ENCODE data around the gene CPED1.

The CPED1 gene

GRCh38 chr7:121012170-121012874 lies 23.8 kb downstream of the CPED1 start:
- no peaks in the 10 kb centered on the region for H3K36me3 ChIP-seq (ENCODE audit: insufficient read depth, low read depth, low read length)
- H3K9me3 ChIP-seq (ENCODE audit: insufficient read depth, low read depth, low read length) = no peaks in the 10 kb centered on the region
- no peak overlapping the region for H3K4me3 ChIP-seq (ENCODE audit: low read length)
- H3K9ac ChIP-seq (ENCODE audit: low read depth, low read length) = no peak overlapping the region
- no peaks in the 10 kb centered on the region for H3K4me1 ChIP-seq (ENCODE audit: insufficient read depth, low read length)
- no peak overlapping the region for H3K27ac ChIP-seq (ENCODE audit: low read length)
- no peaks in the 10 kb centered on the region for H3K27me3 ChIP-seq (ENCODE audit: insufficient read depth, low read length)

GRCh38 chr7:121012919-121013318 lies 24.4 kb downstream of the CPED1 start:
- Histone ChIP-seq H3K9me3 (ENCODE audit: insufficient read depth, low read depth, low read length) (no peaks in the 10 kb centered on the region), H3K9ac (ENCODE audit: low read depth, low read length) (no peak overlapping the region), H3K27ac (ENCODE audit: low read length) (no peak overlapping the region), H3K36me3 (ENCODE audit: insufficient read depth, low read depth, low read length) (no peaks in the 10 kb centered on the region), H3K27me3 (ENCODE audit: insufficient read depth, low read length) (no peaks in the 10 kb centered on the region), H3K4me3 (ENCODE audit: low read length) (no peak overlapping the region), H3K4me1 (ENCODE audit: insufficient read depth, low read length) (no peaks in the 10 kb centered on the region)

DNA sequence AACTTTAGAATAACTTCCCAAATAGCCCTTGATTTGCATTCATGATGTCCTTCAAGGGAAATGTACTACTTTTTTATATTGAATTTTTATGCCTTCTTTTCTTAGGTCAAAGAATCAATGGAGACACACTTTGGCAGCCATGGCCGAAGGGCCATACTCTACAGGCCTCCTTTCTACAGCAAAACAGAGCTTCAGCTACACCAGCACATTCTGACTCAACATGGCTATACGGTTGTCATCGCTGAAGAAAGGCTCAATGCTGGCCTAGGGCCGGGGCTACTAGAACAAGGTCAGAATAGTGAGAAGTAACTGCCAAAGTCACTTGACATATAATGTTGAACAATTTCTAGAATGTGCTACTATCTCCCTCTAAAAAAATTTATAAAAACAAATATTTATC lies 27.0 kb downstream of the CPED1 start:
- no peaks in the 10 kb centered on the region for H3K4me1 ChIP-seq (ENCODE audit: insufficient read depth, low read length)
- H3K9ac ChIP-seq (ENCODE audit: low read depth, low read length) = no peak overlapping the region
- no peak overlapping the region for H3K27ac ChIP-seq (ENCODE audit: low read length)
- no peaks in the 10 kb centered on the region for H3K9me3 ChIP-seq (ENCODE audit: insufficient read depth, low read depth, low read length)
- no peak overlapping the region for H3K4me3 ChIP-seq (ENCODE audit: low read length)
- H3K27me3 ChIP-seq (ENCODE audit: insufficient read depth, low read length) = no peaks in the 10 kb centered on the region
- no peaks in the 10 kb centered on the region for H3K36me3 ChIP-seq (ENCODE audit: insufficient read depth, low read depth, low read length)

GRCh38 chr7:121016966-121017365 lies 28.5 kb downstream of the CPED1 start:
- Histone ChIP-seq H3K9me3 (ENCODE audit: insufficient read depth, low read depth, low read length) (no peaks in the 10 kb centered on the region), H3K9ac (ENCODE audit: low read depth, low read length) (no peak overlapping the region), H3K4me3 (ENCODE audit: low read length) (no peak overlapping the region), H3K27ac (ENCODE audit: low read length) (no peak overlapping the region), H3K36me3 (ENCODE audit: insufficient read depth, low read depth, low read length) (no peaks in the 10 kb centered on the region), H3K4me1 (ENCODE audit: insufficient read depth, low read length) (no peaks in the 10 kb centered on the region), H3K27me3 (ENCODE audit: insufficient read depth, low read length) (no peaks in the 10 kb centered on the region)

DNA sequence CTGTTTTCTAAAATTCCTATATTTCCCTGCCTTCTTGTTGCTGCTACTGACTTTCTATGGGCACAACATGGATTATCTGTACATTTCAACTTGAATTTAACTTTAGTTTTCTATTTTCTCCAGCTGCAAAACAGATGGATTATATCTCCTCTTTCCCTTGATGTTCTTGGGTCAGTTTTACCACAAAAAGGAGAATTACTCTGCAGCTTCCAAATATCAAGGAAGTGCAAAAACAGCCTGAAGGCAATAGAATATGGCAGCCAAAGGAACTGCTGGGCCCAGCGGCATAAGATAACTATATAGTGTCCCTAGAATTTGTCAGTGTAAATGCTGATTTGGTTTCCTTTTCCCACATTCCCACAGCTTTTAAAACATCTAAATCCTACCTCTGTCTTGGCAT lies 29.1 kb downstream of the CPED1 start:
- no peaks in the 10 kb centered on the region for H3K9me3 ChIP-seq (ENCODE audit: insufficient read depth, low read depth, low read length)
- H3K4me1 ChIP-seq (ENCODE audit: insufficient read depth, low read length) = no peaks in the 10 kb centered on the region
- H3K27ac ChIP-seq (ENCODE audit: low read length) = no peak overlapping the region
- no peaks in the 10 kb centered on the region for H3K27me3 ChIP-seq (ENCODE audit: insufficient read depth, low read length)
- no peak overlapping the region for H3K4me3 ChIP-seq (ENCODE audit: low read length)
- no peaks in the 10 kb centered on the region for H3K36me3 ChIP-seq (ENCODE audit: insufficient read depth, low read depth, low read length)
- H3K9ac ChIP-seq (ENCODE audit: low read depth, low read length) = no peak overlapping the region

DNA sequence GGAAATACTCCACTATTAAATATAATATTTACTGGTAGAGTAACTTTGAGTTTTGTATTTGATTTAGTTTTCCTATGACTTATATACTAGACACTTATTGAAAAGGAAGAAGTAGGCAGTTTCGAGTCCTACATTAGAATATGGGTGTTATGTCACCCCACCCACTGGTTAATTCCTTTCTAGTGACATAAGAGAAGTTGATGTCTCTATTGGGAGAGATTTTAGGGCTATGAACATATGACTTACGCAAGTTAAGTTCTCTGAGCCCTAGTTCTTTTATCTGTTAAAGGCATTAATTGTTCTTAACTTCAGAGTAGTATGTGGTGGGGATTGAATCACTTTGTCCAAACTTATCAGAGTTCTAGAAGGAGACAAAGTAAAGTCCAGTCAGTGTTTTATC lies 30.5 kb downstream of the CPED1 start:
- Histone ChIP-seq H3K4me3 (ENCODE audit: low read length) (no peak overlapping the region), H3K27me3 (ENCODE audit: insufficient read depth, low read length) (no peaks in the 10 kb centered on the region), H3K9me3 (ENCODE audit: insufficient read depth, low read depth, low read length) (no peaks in the 10 kb centered on the region), H3K4me1 (ENCODE audit: insufficient read depth, low read length) (no peaks in the 10 kb centered on the region), H3K9ac (ENCODE audit: low read depth, low read length) (no peak overlapping the region), H3K36me3 (ENCODE audit: insufficient read depth, low read depth, low read length) (no peaks in the 10 kb centered on the region), H3K27ac (ENCODE audit: low read length) (no peak overlapping the region)

DNA sequence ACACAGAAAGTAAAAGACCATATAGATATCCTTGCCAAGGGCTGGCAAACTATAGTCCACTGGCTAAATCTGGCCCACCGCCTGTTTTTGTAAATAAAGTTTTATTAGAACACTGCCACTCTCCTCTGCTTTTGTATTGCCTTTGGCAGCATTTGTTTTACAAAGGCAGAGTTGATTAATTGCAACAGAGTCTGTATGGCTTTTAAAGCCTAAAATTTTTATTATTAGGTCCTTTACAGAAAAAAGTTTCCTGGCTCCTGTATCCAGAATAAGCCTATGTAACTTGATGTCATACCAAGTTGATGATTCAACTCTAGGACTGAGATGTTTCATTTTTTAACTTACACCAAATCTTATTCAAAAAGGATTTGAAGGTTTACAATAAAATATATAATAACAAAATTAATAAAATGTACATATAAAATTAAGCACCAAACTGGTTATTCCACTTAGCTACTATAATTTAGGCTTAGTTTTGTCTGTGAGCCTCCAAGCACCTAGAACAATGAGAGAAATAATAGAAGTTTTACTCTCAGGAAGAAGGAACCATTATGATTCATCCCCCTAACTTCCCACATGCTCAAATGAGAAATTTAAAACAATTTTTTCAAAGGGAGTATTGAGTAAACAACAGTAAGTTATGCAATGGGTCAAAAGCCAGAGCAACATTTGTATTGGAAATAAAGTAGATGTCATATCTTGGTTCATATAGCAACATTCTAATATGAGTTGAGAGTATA lies 31.9 kb downstream of the CPED1 start:
- Histone ChIP-seq H3K27me3 (ENCODE audit: insufficient read depth, low read length) (no peaks in the 10 kb centered on the region), H3K9ac (ENCODE audit: low read depth, low read length) (no peak overlapping the region), H3K27ac (ENCODE audit: low read length) (no peak overlapping the region), H3K4me3 (ENCODE audit: low read length) (no peak overlapping the region), H3K4me1 (ENCODE audit: insufficient read depth, low read length) (no peaks in the 10 kb centered on the region), H3K36me3 (ENCODE audit: insufficient read depth, low read depth, low read length) (no peaks in the 10 kb centered on the region), H3K9me3 (ENCODE audit: insufficient read depth, low read depth, low read length) (no peaks in the 10 kb centered on the region)

DNA sequence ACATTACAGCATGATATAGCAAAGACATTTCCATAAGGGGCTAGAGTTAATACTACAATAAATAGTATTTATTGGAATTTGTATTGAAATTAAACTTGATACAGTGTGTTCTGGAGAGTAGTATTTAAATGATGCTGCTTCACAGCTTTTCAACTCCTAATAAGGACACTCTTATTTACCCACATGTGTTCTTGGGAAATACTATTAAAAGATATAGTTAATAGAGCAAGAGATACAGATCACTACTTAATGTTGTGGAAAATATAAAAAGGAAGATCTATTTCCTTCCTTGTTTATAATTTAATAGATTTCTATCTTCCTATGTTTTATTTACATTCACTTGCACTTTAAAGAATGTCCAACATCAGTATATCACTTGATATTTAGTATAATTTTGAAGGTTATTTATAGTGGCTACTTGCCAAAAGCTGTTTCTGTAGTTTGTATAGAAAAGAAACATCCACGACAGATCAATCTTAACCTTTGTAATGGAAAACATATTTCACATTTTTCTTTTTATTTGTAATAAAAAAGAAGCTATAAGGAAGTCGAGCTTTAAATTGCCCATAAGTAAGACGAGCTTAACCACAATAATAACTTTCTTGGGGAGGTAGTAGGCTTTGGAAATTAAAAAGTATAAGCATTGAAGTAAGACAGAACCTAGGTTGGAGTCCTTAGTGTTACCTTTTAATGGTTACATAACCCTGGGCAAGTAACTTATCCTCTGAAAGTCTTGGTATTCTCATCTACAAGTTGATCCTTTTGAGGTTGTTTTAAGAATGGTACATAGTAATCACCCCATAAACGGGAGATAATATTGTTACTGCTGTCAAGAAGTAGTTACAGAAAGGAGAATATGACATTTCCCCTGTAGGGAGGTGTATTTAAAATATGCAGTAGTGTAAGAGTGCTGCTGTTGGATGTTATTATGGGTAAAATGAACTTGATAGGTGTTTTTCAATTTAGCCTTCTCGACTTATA lies 32.8 kb downstream of the CPED1 start:
- Histone ChIP-seq H3K4me3 (ENCODE audit: low read length) (no peak overlapping the region), H3K4me1 (ENCODE audit: insufficient read depth, low read length) (no peaks in the 10 kb centered on the region), H3K9me3 (ENCODE audit: insufficient read depth, low read depth, low read length) (no peaks in the 10 kb centered on the region), H3K9ac (ENCODE audit: low read depth, low read length) (no peak overlapping the region), H3K27ac (ENCODE audit: low read length) (no peak overlapping the region), H3K27me3 (ENCODE audit: insufficient read depth, low read length) (no peaks in the 10 kb centered on the region), H3K36me3 (ENCODE audit: insufficient read depth, low read depth, low read length) (no peaks in the 10 kb centered on the region)

DNA sequence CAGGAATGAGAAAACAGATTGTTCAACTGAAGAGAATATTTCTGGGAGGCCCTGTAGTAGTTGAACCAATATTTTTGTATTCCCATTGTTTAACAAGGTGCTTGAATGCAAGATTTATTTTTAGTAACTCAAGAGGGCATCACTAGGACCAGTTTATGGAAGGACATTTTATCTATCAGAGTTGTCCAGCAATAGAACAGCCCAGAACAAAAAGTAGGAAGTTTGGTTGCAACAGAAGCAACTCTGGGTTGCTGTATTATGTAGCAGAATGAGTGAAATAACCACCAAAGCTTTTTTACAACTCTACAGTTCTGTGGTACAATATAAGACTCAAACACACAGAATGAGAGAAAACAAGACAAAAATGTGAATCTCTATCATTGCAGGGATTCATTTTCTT lies 34.7 kb downstream of the CPED1 start:
- Histone ChIP-seq H3K9me3 (ENCODE audit: insufficient read depth, low read depth, low read length) (no peaks in the 10 kb centered on the region), H3K4me1 (ENCODE audit: insufficient read depth, low read length) (0 out of 2 replicates have a peak, but pooled peaks cover 5% of the 10 kb centered on the region), H3K36me3 (ENCODE audit: insufficient read depth, low read depth, low read length) (no peaks in the 10 kb centered on the region), H3K4me3 (ENCODE audit: low read length) (no peak overlapping the region), H3K9ac (ENCODE audit: low read depth, low read length) (no peak overlapping the region), H3K27ac (ENCODE audit: low read length) (no peak overlapping the region), H3K27me3 (ENCODE audit: insufficient read depth, low read length) (no peaks in the 10 kb centered on the region)

GRCh38 chr7:121023683-121024511 lies 35.4 kb downstream of the CPED1 start:
- Histone ChIP-seq H3K4me1 (ENCODE audit: insufficient read depth, low read length) (0 out of 2 replicates have a peak, but pooled peaks cover 5% of the 10 kb centered on the region), H3K27me3 (ENCODE audit: insufficient read depth, low read length) (no peaks in the 10 kb centered on the region), H3K9ac (ENCODE audit: low read depth, low read length) (no peak overlapping the region), H3K4me3 (ENCODE audit: low read length) (no peak overlapping the region), H3K36me3 (ENCODE audit: insufficient read depth, low read depth, low read length) (no peaks in the 10 kb centered on the region), H3K9me3 (ENCODE audit: insufficient read depth, low read depth, low read length) (no peaks in the 10 kb centered on the region), H3K27ac (ENCODE audit: low read length) (no peak overlapping the region)

- Histone ChIP-seq H3K27me3 (ENCODE audit: insufficient read depth, low read length) (no peaks in the 10 kb centered on the region), H3K9me3 (ENCODE audit: insufficient read depth, low read depth, low read length) (no peaks in the 10 kb centered on the region), H3K4me1 (ENCODE audit: insufficient read depth, low read length) (0 out of 2 replicates have a peak, but pooled peaks cover 5% of the 10 kb centered on the region), H3K9ac (ENCODE audit: low read depth, low read length) (no peak overlapping the region), H3K36me3 (ENCODE audit: insufficient read depth, low read depth, low read length) (no peaks in the 10 kb centered on the region), H3K27ac (ENCODE audit: low read length) (no peak overlapping the region), H3K4me3 (ENCODE audit: low read length) (no peak overlapping the region)
These were observed 36.1 kb downstream of the CPED1 start for GRCh38 chr7:121024611-121025010.
